Natural killer cell (primary cell): ENCODE results near the gene MCM7. TPM values are rescaled to one million over a fixed set of nuclear protein-coding genes. Genes with fewer than 3 reads are reported as not detected.

Experiments
- ATAC-seq, 3 donors: fragments of 150-1000 bp in 2 of 3; fragments of 200-7000 bp in 1 of 3; cut with Tn5 transposase; 1 replicate in 1 of 3; 2 replicates in 2 of 3; pipeline ENCODE4 v1.10.0; 2021; ENCODE audit warnings: mild to moderate bottlenecking in 2 of 3, moderate library complexity in 2 of 3
- DNase-seq, 2 donors: peaks; one replicate each; pipeline versions ENCODE4 v3.0.0 to v3.0.0-alpha.2; 2013 to 2021; ENCODE audit warnings: mixed read lengths in 1 of 2
- H3K27ac ChIP-seq: one replicate; pipeline ENCODE4 v1.5.1; 2013; ENCODE audit warnings: mild to moderate bottlenecking, low read length
- H3K27me3 ChIP-seq: one replicate; pipeline ENCODE4 v1.6.1; 2013; ENCODE audit warnings: low read length; ENCODE audit not compliant: control insufficient read depth, insufficient read depth
- H3K36me3 ChIP-seq: one replicate; pipeline ENCODE4 v1.6.1; 2013; ENCODE audit warnings: low read length; ENCODE audit not compliant: control insufficient read depth, insufficient read depth
- H3K4me1 ChIP-seq: one replicate; pipeline ENCODE4 v1.6.1; 2013; ENCODE audit warnings: low read length; ENCODE audit not compliant: control insufficient read depth, insufficient read depth
- H3K4me3 ChIP-seq: one replicate; pipeline ENCODE4 v1.5.1; 2013; ENCODE audit warnings: low read length
- H3K9me3 ChIP-seq: one replicate; pipeline ENCODE4 v1.6.1; 2013; ENCODE audit warnings: low read length; ENCODE audit not compliant: control insufficient read depth, insufficient read depth
- H3K27ac Mint-ChIP-seq, 2 donors: one replicate each; pipeline ENCODE4 v1.8.0; 2022; ENCODE audit warnings: mild to moderate bottlenecking in 2 of 2, mixed read lengths in 2 of 2, moderate library complexity in 1 of 2
- H3K27me3 Mint-ChIP-seq, 2 donors: one replicate each; pipeline ENCODE4 v1.8.0; 2022; ENCODE audit warnings: low read depth in 2 of 2, mixed read lengths in 2 of 2
- H3K36me3 Mint-ChIP-seq: one replicate; pipeline ENCODE4 v1.8.0; 2022; ENCODE audit warnings: mixed read lengths
- H3K4me1 Mint-ChIP-seq, 2 donors: one replicate each; pipeline ENCODE4 v1.8.0; 2022; ENCODE audit warnings: mixed read lengths in 2 of 2
- H3K4me3 Mint-ChIP-seq: one replicate; pipeline ENCODE4 v1.8.0; 2022; ENCODE audit warnings: mild to moderate bottlenecking, moderate library complexity, mixed read lengths
- H3K9me3 Mint-ChIP-seq, 2 donors: one replicate each; pipeline ENCODE4 v1.8.0; 2022; ENCODE audit warnings: mixed read lengths in 2 of 2
- WGBS: methylation state at CpG from one replicate; pipeline ENCODE4 v1.1.7; 2013; ENCODE audit warnings: missing lambda C conversion rate; ENCODE audit not compliant: insufficient coverage; 5-methylcytosine and 5-hydroxymethylcytosine counted together
- intact Hi-C: fragments of 100-400 bp; cut with micrococcal nuclease; formaldehyde crosslinking; loops from one replicate; pipeline ENCODE4 v1.14.2; 2022
- total RNA-seq, 4 donors: library from RNA; stranded (reverse); fragments of 120-200 nt in 1 of 4; gene quantifications; one replicate each; pipeline versions ENCODE4 v1.2.3 to v1.2.4, GENCODE V29; 2013 to 2022
- TF ChIP-seq, protein P1 (sequence below): fragments of 200-600 bp; IDR thresholded peaks from one replicate; pipeline ENCODE4 v1.8.0; 2022; ENCODE audit warnings: antibody characterized with exemption

The MCM7 gene
- total RNA-seq, 3 donors from 2014 or later (not counting 1 experiment from before 2014, with no cell fraction given) = 112 to 214 (median 137) TPM

DNA sequence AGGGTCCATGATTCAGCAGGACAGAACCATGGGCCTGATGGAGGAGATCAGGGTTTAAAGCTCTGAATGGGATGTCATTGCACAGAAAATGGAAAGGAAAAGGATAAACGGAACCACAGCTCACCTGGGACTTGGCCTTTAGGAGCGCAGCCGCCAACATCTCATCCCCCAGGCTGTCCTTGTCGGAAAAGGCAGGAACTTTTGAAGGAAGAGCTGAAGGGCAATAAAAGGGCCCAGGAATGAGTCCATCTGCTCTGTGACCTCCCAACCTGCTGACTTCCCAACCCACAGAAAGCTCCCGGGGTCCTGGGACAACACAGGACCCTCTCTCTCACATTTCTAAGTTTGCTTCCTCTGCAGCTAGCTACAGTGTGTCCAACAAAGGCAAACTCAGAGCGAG lies 25.8 kb downstream of the MCM7 start:
- intact Hi-C loops = no loop called here
- H3K4me3 ChIP-seq = no peak overlapping the region
- ATAC-seq (no peak), DNase-seq (no peak)
- H3K4me1 ChIP-seq = peaks cover 5% of the 10 kb centered on the region
- Mint-ChIP-seq H3K4me3 (no peak overlapping the region), H3K27ac (peak overlapping the region in 1 of 2 donors; percentile 21), H3K36me3 (peaks cover 26% of the 10 kb centered on the region), H3K9me3 (peaks cover 4 to 11% of the 10 kb centered on the region in 2 donors), H3K27me3 (no peaks in the 10 kb centered on the region), H3K4me1 (peaks cover 5 to 22% of the 10 kb centered on the region in 2 donors)
- H3K9me3 ChIP-seq = peaks cover 27% of the 10 kb centered on the region
- peaks cover 60% of the 10 kb centered on the region for H3K36me3 ChIP-seq
- TF ChIP-seq, protein P1, sequence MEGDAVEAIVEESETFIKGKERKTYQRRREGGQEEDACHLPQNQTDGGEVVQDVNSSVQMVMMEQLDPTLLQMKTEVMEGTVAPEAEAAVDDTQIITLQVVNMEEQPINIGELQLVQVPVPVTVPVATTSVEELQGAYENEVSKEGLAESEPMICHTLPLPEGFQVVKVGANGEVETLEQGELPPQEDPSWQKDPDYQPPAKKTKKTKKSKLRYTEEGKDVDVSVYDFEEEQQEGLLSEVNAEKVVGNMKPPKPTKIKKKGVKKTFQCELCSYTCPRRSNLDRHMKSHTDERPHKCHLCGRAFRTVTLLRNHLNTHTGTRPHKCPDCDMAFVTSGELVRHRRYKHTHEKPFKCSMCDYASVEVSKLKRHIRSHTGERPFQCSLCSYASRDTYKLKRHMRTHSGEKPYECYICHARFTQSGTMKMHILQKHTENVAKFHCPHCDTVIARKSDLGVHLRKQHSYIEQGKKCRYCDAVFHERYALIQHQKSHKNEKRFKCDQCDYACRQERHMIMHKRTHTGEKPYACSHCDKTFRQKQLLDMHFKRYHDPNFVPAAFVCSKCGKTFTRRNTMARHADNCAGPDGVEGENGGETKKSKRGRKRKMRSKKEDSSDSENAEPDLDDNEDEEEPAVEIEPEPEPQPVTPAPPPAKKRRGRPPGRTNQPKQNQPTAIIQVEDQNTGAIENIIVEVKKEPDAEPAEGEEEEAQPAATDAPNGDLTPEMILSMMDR = no peak
- no peak overlapping the region for H3K27ac ChIP-seq
- no peaks in the 10 kb centered on the region for H3K27me3 ChIP-seq
- WGBS = 98% methylated on average over 6 of the region's 6 CpGs

DNA sequence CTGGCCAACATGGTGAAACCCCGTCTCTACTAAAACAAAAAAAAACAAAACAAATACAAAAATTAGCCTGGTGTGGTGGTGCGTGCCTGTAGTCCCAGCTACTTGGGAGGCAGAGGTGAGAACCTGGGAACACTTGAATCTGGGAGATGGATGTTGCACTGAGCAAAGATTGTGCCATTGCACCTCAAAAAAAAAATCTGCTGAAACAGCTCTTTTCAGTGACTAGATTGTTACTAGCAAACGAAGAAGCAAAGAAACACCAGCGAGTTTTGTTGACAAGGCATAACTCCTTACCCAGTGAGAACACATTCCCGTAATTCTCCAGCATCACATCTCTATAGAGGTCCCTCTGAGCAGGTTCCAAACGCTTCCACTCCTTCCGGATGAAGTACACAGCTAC lies 26.4 kb downstream of the MCM7 start:
- H3K4me3 Mint-ChIP-seq = no peak overlapping the region
- H3K36me3 Mint-ChIP-seq = peaks cover 29% of the 10 kb centered on the region

DNA sequence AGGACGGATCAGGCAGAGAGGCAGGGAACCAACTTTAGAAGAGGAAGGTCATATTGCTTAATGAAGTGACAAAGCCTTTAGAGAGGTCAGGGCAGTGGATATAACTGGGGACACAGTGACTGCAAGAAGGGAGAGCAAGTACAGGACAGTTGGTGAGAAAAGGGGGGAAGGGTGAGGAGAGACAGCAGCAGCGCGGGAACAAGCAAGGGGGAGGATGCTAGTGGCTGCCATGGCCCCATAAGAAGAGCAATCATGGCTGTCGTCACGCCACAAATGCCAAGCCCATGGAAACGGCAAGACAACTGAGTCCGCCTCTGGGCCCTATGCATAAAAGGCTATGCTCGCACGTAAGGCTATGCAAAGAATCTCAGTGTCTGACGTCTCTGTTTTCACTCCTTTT lies 28.7 kb downstream of the MCM7 start:
- TF ChIP-seq, protein P1 = no peak
- H3K36me3 Mint-ChIP-seq = peaks cover 29% of the 10 kb centered on the region
- 98% methylated on average over 10 of the region's 10 CpGs for WGBS
- H3K4me3 Mint-ChIP-seq = no peak overlapping the region
- H3K27ac Mint-ChIP-seq = no peak overlapping the region
- H3K4me3 ChIP-seq = no peak overlapping the region
- H3K27ac ChIP-seq = no peak overlapping the region
- DNase-seq (no peak), ATAC-seq (no peak)
- intact Hi-C loops = no loop called here
- peaks cover 34% of the 10 kb centered on the region for H3K9me3 ChIP-seq
- peaks cover 0 to 8% of the 10 kb centered on the region in 2 donors for H3K4me1 Mint-ChIP-seq
- peaks cover 66% of the 10 kb centered on the region for H3K36me3 ChIP-seq
- no peaks in the 10 kb centered on the region for H3K4me1 ChIP-seq
- peaks cover 4 to 11% of the 10 kb centered on the region in 2 donors for H3K9me3 Mint-ChIP-seq
- H3K27me3 ChIP-seq = no peaks in the 10 kb centered on the region
- H3K27me3 Mint-ChIP-seq = no peaks in the 10 kb centered on the region

More for the DNA sequence above, 26.4 kb downstream of the MCM7 start:
- ATAC-seq = no peak
- no peaks in the 10 kb centered on the region for H3K27me3 Mint-ChIP-seq
- DNase-seq = no peak
- H3K27me3 ChIP-seq = no peaks in the 10 kb centered on the region
- no peak overlapping the region for H3K4me3 ChIP-seq
- H3K36me3 ChIP-seq = peaks cover 66% of the 10 kb centered on the region
- peaks cover 33% of the 10 kb centered on the region for H3K9me3 ChIP-seq
- peaks cover 4 to 11% of the 10 kb centered on the region in 2 donors for H3K9me3 Mint-ChIP-seq
- intact Hi-C loops = no loop called here
- H3K27ac Mint-ChIP-seq = no peak overlapping the region
- H3K27ac ChIP-seq = no peak overlapping the region
- 97% methylated on average over 6 of the region's 7 CpGs for WGBS
- H3K4me1 Mint-ChIP-seq = peaks cover 0 to 16% of the 10 kb centered on the region in 2 donors
- H3K4me1 ChIP-seq = no peaks in the 10 kb centered on the region
- TF ChIP-seq, protein P1 = no peak

DNA sequence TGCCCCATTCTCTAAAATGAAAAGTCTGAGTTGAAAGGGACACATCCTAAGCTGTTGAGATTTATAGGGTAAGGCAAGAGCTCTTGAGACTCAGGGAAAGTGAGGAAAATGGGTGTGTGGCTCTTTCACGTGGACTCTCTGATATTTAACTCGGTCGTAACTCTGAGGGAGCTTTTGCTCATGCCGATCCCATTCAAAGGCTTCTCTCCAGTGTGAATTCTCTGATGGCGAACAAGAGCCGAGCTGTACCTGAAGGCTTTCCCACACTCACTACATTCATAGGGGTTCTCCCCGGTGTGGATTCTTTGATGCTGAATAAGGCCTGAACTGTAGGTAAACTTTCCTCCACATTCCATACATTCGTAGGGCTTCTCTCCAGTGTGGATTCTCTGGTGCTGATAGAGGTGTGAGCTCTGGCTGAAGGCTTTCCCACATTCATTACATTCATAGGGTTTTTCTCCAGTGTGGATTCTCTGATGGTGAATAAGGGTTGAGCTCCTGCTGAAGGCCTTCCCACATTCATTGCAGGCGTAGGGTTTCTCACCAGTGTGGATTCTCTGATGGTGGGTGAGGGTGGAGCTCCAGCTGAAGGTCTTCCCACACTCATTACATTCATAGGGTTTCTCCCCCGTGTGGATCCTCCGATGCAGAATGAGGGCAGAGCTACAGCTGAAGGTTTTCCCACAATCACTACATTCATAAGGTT lies 30.0 kb downstream of the MCM7 start:
- intact Hi-C loops = no loop called here

More for the DNA sequence above, 30.0 kb downstream of the MCM7 start:
- Histone ChIP-seq H3K36me3 (peaks cover 58% of the 10 kb centered on the region), H3K27ac (no peak overlapping the region), H3K27me3 (no peaks in the 10 kb centered on the region), H3K4me1 (no peaks in the 10 kb centered on the region), H3K4me3 (no peak overlapping the region), H3K9me3 (peaks cover 34% of the 10 kb centered on the region)
- TF ChIP-seq, protein P1 = no peak
- 96% methylated on average over 6 of the region's 11 CpGs for WGBS
- H3K27me3 Mint-ChIP-seq = no peaks in the 10 kb centered on the region
- H3K4me1 Mint-ChIP-seq = peaks cover 0 to 7% of the 10 kb centered on the region in 2 donors
- DNase-seq (no peak), ATAC-seq (no peak)
- no peak overlapping the region for H3K27ac Mint-ChIP-seq
- no peak overlapping the region for H3K4me3 Mint-ChIP-seq
- peaks cover 4 to 11% of the 10 kb centered on the region in 2 donors for H3K9me3 Mint-ChIP-seq
- peaks cover 29% of the 10 kb centered on the region for H3K36me3 Mint-ChIP-seq
